ENCODE data around the gene GTF3C5. TPM values are rescaled to one million over a fixed set of nuclear protein-coding genes. Genes with fewer than 3 reads are reported as not detected.
"Not testable (repeated sequence)": the region's sequence is repeated elsewhere in the genome, so short reads cannot be mapped to it uniquely, and the experiment has no call there.

Gene GTF3C5
- total RNA-seq, 2 experiments from 2014 or later, result 81.3 to 84.5 TPM

GRCh38 chr9:133075925-133076630 lies 45.3 kb downstream of the GTF3C5 start:
- CTCF ChIA-PET, result interaction anchor here (0.9 to 1.2 kb wide), 4 partner anchors 16 to 110 kb away, joined by 3 to 5 read pairs (median 4); partner anchors contain the start of gene GFI1B
- no peak overlapping the region for H3K27ac Mint-ChIP-seq
- H3K4me1 Mint-ChIP-seq, result no peaks in the 10 kb centered on the region
- DNase-seq, result no peak
- no peaks in the 10 kb centered on the region for H3K9me3 Mint-ChIP-seq (ENCODE audit: low read depth)
- no peak overlapping the region for H3K4me3 Mint-ChIP-seq
- ATAC-seq, result no peak
- POLR2A ChIA-PET, result no interaction called here
- intact Hi-C loops (cut with DNase I, micrococcal nuclease), result no loop called here
- H3K36me3 Mint-ChIP-seq (ENCODE audit: low read depth), result peaks cover 3% of the 10 kb centered on the region
- no peaks in the 10 kb centered on the region for H3K27me3 Mint-ChIP-seq

GRCh38 chr9:133076691-133077090 lies 45.9 kb downstream of the GTF3C5 start:
- no peak overlapping the region for H3K4me3 Mint-ChIP-seq
- no peak for ATAC-seq
- H3K9me3 Mint-ChIP-seq (ENCODE audit: low read depth), result no peaks in the 10 kb centered on the region
- DNase-seq, result no peak
- POLR2A ChIA-PET, result no interaction called here
- intact Hi-C loops (cut with DNase I, micrococcal nuclease), result no loop called here
- CTCF ChIA-PET, result interaction anchor here (0.9 to 1.2 kb wide), 4 partner anchors 17 to 109 kb away, joined by 3 to 5 read pairs (median 4); partner anchors contain the start of gene GFI1B
- H3K36me3 Mint-ChIP-seq (ENCODE audit: low read depth), result peaks cover 2% of the 10 kb centered on the region
- no peaks in the 10 kb centered on the region for H3K4me1 Mint-ChIP-seq
- H3K27ac Mint-ChIP-seq, result no peak overlapping the region
- H3K27me3 Mint-ChIP-seq, result no peaks in the 10 kb centered on the region

- intact Hi-C loops (cut with DNase I, micrococcal nuclease), result no loop called here
- no peaks in the 10 kb centered on the region for H3K9me3 Mint-ChIP-seq (ENCODE audit: low read depth)
- no peaks in the 10 kb centered on the region for H3K36me3 Mint-ChIP-seq (ENCODE audit: low read depth)
- DNase-seq (no peak), ATAC-seq (no peak)
- ChIA-PET CTCF (interaction anchor here (1.4 kb wide), 2 partner anchors 23 to 66 kb away, joined by 3 to 4 read pairs; no protein-coding TSS in a partner anchor), POLR2A (no interaction called here)
- no peak overlapping the region for H3K4me3 Mint-ChIP-seq
- no peak overlapping the region for H3K27ac Mint-ChIP-seq
- no peaks in the 10 kb centered on the region for H3K27me3 Mint-ChIP-seq
- no peaks in the 10 kb centered on the region for H3K4me1 Mint-ChIP-seq
These were observed 47.7 kb downstream of the GTF3C5 start for GRCh38 chr9:133078486-133078885.

- no peaks in the 10 kb centered on the region for H3K27me3 Mint-ChIP-seq
- intact Hi-C loops (cut with DNase I, micrococcal nuclease), result no loop called here
- no peaks in the 10 kb centered on the region for H3K4me1 Mint-ChIP-seq
- no peak for ATAC-seq
- ChIA-PET CTCF (interaction anchor here (0.6 kb wide), 1 partner anchor 80 kb away, joined by 3 read pairs; no protein-coding TSS in a partner anchor), POLR2A (no interaction called here)
- no peak overlapping the region for H3K27ac Mint-ChIP-seq
- DNase-seq, result no peak
- no peaks in the 10 kb centered on the region for H3K36me3 Mint-ChIP-seq (ENCODE audit: low read depth)
- H3K9me3 Mint-ChIP-seq (ENCODE audit: low read depth), result no peaks in the 10 kb centered on the region
- H3K4me3 Mint-ChIP-seq, result no peak overlapping the region
These were observed 49.4 kb downstream of the GTF3C5 start for GRCh38 chr9:133080161-133080560.

- intact Hi-C loops (cut with DNase I, micrococcal nuclease); H3K4me1 Mint-ChIP-seq; H3K9me3 Mint-ChIP-seq (ENCODE audit: low read depth); H3K27ac Mint-ChIP-seq; POLR2A ChIA-PET; H3K27me3 Mint-ChIP-seq; H3K4me3 Mint-ChIP-seq; DNase-seq; ATAC-seq; H3K36me3 Mint-ChIP-seq (ENCODE audit: low read depth): not testable (repeated sequence)
- CTCF ChIA-PET, result interaction anchor here (0.6 kb wide), 1 partner anchor 79 kb away, joined by 3 read pairs; no protein-coding TSS in a partner anchor
These were observed 50.3 kb downstream of the GTF3C5 start for GRCh38 chr9:133080786-133081779.

- H3K36me3 Mint-ChIP-seq (ENCODE audit: low read depth); ATAC-seq; H3K4me3 Mint-ChIP-seq; H3K9me3 Mint-ChIP-seq (ENCODE audit: low read depth); DNase-seq; H3K27ac Mint-ChIP-seq; CTCF ChIA-PET; H3K27me3 Mint-ChIP-seq; POLR2A ChIA-PET; intact Hi-C loops (cut with DNase I, micrococcal nuclease); H3K4me1 Mint-ChIP-seq: not testable (repeated sequence)
These were observed 51.3 kb downstream of the GTF3C5 start for GRCh38 chr9:133081957-133082644.

GRCh38 chr9:133083688-133084087 lies 52.9 kb downstream of the GTF3C5 start:
- intact Hi-C loops (cut with DNase I, micrococcal nuclease); H3K36me3 Mint-ChIP-seq (ENCODE audit: low read depth); H3K27ac Mint-ChIP-seq; CTCF ChIA-PET; H3K4me1 Mint-ChIP-seq; ATAC-seq; H3K9me3 Mint-ChIP-seq (ENCODE audit: low read depth); H3K4me3 Mint-ChIP-seq; DNase-seq; POLR2A ChIA-PET; H3K27me3 Mint-ChIP-seq: not testable (repeated sequence)

- H3K4me1 Mint-ChIP-seq; DNase-seq; H3K27me3 Mint-ChIP-seq; POLR2A ChIA-PET; H3K9me3 Mint-ChIP-seq (ENCODE audit: low read depth); H3K4me3 Mint-ChIP-seq; CTCF ChIA-PET; ATAC-seq; H3K36me3 Mint-ChIP-seq (ENCODE audit: low read depth); H3K27ac Mint-ChIP-seq: not testable (repeated sequence)
- intact Hi-C loops (cut with DNase I, micrococcal nuclease), result loop anchor here in 1 of 2 experiments (2.0 kb wide), 1 partner anchor 18 kb away; no protein-coding TSS in a partner anchor
These were observed 55.5 kb downstream of the GTF3C5 start for GRCh38 chr9:133086212-133086860.

- H3K27me3 Mint-ChIP-seq, result no peaks in the 10 kb centered on the region
- no peak overlapping the region for H3K4me3 Mint-ChIP-seq
- intact Hi-C loops (cut with DNase I, micrococcal nuclease), result loop anchor here in 1 of 2 experiments (2.0 kb wide), 1 partner anchor 18 kb away; no protein-coding TSS in a partner anchor
- ChIA-PET POLR2A (no interaction called here), CTCF (no interaction called here)
- DNase-seq, result no peak
- no peak for ATAC-seq
- H3K9me3 Mint-ChIP-seq (ENCODE audit: low read depth), result no peaks in the 10 kb centered on the region
- H3K4me1 Mint-ChIP-seq, result no peaks in the 10 kb centered on the region
- no peaks in the 10 kb centered on the region for H3K36me3 Mint-ChIP-seq (ENCODE audit: low read depth)
- H3K27ac Mint-ChIP-seq, result no peak overlapping the region
These were observed 56.1 kb downstream of the GTF3C5 start for GRCh38 chr9:133086894-133087293.

GRCh38 chr9:133087429-133088145 lies 56.8 kb downstream of the GTF3C5 start:
- Mint-ChIP-seq H3K9me3 (ENCODE audit: low read depth) (no peaks in the 10 kb centered on the region), H3K27me3 (no peaks in the 10 kb centered on the region), H3K36me3 (ENCODE audit: low read depth) (no peaks in the 10 kb centered on the region), H3K4me3 (no peak overlapping the region), H3K27ac (no peak overlapping the region), H3K4me1 (no peaks in the 10 kb centered on the region)
- ChIA-PET CTCF (no interaction called here), POLR2A (no interaction called here)
- intact Hi-C loops (cut with DNase I, micrococcal nuclease), result loop anchor here in 1 of 2 experiments (2.0 kb wide), 1 partner anchor 19 kb away; no protein-coding TSS in a partner anchor
- ATAC-seq (no peak), DNase-seq (no peak)

Measured in activated CD4-positive, alpha-beta T cell treated with anti-CD3 and anti-CD28 coated beads for 36 hours (primary cell).